ELF-1 (cell line): ENCODE data around the gene DBH.

ENCODE experiments used
- DNase-seq: peaks from one replicate; pipeline ENCODE4 v3.0.0-alpha.2; 2016; ENCODE audit warnings: low read depth, low spot score

Gene DBH

DNA sequence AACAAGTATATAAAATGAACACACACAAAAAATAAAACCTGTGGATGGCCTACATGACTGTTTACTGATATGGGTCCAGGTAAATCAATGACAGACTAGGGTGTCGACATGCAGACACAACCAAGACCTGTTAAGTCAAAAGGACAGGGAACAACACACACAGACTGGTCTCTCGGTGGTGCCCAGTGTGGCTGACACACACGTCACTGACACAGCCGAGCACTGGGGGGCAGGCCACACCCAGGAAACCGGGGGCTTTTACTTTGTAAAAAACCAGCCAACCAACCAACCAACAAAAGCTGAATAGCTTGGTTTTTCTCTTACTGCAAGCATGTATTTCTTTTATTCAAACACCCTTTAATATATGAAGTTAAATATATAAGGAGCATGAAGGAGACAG, 31.9 kb upstream of the DBH start:
- DNase-seq: no peak

DNA sequence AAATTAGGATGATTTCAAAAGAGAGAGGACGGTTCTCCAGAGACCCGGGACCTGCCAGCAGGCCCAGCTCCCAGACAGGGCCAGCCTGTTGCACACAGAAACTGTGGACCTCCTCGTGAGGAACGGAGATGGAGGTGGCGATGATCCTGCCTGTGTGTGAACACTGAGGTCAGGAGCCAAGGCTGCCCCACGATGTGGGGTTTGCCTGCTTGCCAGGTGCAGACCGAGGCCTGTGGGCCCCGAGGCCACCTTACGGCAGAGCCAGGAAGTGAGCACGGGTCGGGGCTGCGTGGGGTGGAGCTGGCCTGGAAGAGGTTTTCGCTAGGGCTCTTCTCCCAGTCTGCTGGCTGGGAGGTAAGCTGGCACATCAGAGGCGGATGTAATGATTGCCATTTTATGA, 31.3 kb upstream of the DBH start:
- DNase-seq: no peak

DNA sequence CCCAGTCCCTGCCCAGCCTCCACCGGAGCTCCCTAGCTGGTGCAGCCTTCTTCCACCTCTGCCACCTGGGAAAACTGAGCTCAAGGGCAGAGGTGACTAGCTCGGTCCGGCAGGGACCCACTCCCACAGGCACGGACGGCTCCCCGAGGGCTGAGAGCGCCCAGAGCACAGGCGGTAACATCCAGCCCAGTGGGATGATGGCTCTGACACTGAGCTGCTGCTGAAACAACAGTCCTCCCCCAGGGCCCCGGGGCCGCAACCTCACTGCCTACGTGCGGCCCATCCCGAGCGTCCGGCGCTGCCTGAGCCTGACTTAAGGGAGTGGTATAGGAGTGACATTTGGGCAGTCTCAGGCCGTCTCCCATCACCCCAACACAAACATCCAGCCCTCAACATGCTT, 30.7 kb upstream of the DBH start:
- DNase-seq: no peak

DNA sequence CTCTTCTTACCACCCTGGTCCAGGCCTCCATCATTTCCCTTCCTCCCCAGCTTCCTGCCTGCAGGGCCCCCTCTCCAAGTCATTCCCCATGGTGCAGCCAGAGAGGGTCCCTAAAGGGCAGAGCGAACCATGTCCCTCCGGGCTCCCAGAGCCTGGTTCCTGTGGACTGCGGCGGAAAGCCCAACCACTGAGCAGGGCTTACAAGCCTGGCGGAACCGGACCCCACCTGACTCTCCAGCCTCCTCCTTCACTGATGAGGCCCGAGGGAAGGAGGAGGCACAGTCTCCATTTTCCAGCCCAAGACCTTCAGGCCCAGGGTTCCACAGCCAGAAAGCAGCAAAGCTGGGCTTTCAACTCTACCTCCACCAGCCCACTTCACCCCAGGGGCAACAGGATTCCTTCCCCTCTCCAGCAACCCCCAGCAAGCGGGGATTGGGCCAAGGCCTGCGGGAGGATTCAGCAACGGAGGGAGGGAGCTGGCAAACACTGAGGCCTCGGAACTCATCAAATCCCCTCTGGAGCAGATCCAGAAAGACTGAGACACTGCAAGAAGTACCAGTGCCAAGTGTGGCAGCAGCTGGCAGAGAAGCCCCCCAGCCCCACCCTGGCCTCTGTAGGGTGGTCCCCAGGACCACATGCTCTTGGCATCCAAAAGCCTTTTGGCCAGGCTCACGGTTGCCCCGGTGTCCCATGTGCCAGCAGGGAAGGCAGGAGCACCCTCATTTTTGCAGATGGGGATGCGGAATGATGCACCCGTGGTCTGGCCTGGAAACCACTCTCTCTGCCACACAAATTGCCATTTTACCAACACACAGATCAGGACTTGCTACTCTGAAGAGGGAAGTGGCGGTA, 30.1 kb upstream of the DBH start:
- peak; percentile 36 for DNase-seq

DNA sequence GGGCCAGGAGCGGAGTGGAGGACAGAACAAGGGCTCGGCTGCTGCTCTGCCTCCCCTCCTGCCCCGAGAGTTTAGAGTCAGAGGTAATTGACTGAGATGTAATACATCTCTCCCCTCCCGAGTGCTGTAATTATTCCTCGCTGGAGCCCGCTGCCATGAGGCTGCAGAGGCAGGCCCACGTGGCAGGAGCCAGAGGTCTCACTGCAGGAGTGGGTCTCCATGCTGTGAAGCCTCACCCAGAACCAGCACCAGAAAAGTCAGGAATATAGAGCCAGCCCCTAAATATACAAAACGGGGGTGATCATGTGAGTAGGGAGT, 29.5 kb upstream of the DBH start:
- no peak for DNase-seq

DNA sequence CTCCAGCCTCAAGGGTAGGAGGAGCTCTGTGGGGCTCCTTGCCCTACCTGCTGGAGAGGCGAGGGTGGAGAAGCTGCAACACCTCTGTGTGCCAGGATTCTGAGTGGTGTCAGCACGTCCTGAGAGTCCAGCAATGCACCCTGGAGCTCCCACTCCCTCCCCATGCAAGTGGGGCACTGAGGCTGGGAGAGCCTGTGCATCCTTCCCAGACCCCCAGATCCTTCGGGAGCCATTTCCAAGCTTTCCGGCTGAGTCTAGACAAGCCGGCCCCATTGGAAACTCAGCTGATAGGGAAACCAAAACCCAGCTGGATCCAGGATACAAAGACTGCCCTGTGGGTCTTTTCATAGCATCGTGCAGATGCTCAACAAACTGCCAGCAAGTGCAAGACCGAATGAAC, 28.8 kb upstream of the DBH start:
- DNase-seq: no peak

DNA sequence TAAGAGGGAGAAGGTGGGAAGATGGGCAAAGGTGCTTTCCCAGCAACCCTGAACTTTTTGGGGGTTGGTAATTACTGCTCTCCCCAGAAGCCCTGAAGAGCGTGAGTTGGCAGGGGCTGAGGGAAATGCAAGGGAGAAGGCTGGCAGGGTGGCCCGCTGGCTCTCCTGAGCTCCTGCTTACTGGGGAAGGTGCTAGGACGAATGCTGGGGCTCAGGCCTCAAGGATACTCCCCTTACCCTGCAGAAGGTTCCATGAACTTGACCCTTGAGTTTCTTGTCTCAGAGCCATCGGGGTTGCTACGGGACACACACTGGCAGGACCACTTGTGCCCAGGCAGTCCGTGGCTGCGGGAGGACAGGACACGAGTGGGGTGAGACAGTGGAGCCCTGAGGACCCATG, 28.2 kb upstream of the DBH start:
- no peak for DNase-seq

DNA sequence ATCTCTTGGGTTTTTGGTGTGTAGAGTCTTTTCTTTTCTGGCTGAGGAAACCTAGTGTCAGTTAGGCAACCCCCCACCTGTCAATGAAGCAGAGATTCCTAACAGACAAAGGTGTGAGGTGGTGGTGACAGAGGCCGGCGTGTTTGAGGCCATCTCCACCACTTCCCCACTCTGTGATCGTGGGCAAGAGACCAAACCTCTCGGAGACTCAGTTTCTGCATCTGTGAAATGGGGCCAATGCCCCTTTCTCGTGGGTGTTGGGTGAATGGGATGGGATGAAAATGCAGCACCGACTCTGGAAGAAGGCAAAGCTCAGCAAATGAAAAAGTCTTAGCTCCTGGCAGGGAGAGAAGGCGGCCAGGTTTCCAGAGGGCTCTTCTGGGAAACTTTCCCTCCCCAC, 27.8 kb upstream of the DBH start:
- no peak for DNase-seq

DNA sequence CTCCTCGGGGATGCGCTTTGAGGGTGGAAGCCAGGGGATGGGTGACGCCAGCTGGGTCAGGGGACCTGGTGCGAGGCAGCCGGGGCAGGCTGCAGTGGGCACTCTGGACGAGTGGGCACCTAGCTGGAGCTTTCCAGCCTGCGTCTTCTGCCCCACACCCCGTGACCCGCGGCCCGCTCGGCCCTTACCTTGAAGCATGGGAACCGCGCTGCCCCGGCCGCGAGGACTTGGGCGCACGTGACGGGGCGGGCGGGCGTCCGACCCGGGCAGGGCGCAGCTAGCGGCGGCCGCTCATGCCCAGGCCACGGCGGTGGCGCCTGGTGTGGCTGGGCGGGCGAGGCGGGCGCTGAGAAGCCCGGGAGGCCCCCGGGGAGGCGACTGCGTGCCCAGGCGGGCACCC, 27.3 kb upstream of the DBH start:
- DNase-seq: no peak

- DNase-seq: peak; percentile 61
Observed at GRCh38 chr9:133609311-133610098, 26.7 kb upstream of the DBH start, which contains the start of gene FAM163B. TSS of gene FAM163B (minus strand) at chr9:133609389. CDS start at chr9:133580223, 29,166 bp downstream.

DNA sequence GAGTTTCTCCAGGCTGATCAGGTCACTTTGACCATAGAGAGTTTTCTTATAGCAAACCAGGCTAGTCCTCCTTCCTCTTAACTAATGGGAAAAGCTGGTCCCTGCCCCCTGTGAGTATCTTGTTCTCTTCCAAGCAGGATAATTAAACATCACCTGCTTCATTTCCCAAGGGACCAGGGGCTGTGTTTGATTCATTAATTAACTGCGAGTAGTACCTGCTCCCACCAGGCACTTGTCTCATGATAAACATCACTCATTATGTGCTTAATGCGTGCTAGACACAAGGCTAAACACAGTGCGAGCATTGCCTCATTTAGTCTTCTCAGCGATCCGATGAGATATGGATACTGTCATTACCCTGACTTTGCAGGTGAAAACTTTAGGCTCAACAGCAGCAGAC, 25.3 kb upstream of the DBH start:
- no peak for DNase-seq

DNA sequence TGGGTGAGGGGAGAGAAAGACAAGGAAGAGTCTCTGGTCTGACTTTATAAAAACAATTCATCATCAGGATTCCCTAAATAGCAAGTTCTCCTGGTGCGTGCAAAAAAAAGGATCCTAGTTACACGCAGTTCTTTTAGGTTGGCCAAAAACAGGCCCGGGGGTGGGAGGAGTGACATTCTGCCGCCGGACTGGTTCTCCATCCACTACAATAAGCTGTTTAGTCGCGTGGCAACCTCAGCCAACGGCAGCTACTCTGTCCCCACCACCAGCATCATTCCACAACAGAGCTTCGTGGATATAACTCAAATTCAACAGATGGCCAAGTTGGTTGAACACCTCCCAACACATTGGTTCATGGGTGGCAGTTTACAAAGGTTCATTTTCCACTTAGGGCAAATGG, 24.1 kb upstream of the DBH start:
- DNase-seq: no peak

GRCh38 chr9:133612816-133613215, 23.3 kb upstream of the DBH start:
- no peak for DNase-seq

DNA sequence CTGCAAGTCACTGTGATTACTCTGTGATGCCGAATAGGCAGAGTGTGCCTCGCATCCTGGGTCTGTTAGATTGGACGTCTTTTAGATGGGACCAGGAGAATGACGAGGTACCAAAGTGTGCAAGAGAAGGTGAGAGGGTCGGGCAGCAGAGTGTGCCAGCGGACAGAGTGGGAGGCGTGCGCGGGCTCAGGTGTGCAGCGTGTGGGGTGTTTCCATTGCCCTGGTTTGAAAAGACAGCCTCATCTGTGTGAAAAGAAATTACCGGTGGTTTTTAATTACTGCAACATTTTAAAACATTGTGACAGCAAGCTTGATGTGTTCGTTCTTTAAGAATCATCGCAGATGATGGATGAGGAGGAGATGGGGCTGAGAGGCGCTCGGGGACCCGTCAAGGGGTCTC, 22.7 kb upstream of the DBH start:
- no peak for DNase-seq

GRCh38 chr9:133614056-133614455, 22.1 kb upstream of the DBH start:
- DNase-seq: no peak

- DNase-seq: no peak
Observed at GRCh38 chr9:133614678-133615077, 21.5 kb upstream of the DBH start.

DNA sequence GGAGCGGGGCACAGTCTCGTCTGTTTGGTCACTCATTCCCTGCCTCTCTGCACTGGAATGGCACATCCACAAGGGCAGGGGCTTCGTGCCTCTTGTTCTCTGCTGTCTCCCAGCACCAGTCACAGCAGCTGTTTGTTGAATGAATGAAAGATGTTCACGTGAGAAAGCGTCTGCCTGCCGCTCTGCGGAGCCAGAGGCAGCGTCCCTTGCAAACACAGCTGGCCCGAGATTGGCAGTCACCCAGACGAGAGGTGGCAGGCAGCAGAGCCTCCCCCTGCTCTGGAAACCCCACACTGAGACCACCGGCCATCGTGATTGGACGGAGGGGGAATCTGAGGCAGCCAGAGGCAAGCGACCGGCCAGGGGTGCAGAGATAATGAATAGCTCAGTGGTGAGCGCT, 21.0 kb upstream of the DBH start:
- DNase-seq: no peak

DNA sequence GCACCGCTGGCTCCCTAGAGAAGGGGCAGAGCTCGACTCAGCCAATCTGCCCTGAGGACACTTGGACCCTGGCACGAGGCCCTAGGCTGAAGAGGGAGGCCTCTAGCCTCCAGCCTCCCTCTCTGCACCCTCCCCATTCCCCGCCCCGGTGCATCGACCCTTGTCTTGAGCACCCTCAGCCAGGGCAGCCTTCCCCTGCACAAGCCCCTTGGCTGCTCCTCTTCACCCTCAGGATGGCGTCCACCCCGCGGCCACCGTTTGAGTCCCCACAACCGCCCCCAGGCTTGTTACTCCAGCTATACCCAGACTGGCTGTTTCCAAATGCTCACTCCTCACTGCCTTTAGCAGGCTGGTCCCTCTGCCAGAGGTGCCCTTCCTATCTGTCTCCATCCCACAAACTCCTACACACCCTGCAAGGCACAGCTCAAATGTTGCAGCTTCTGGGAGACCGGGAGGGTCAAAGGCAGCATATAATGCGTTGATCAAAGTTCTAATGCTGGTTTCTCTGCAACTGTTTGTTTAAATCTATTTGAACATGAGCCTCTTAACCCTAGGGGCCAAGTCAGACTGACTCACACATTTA, 20.5 kb upstream of the DBH start:
- DNase-seq: no peak

GRCh38 chr9:133616643-133617405, 19.3 kb upstream of the DBH start:
- DNase-seq: no peak

GRCh38 chr9:133618726-133619125, 17.4 kb upstream of the DBH start:
- no peak for DNase-seq

DNA sequence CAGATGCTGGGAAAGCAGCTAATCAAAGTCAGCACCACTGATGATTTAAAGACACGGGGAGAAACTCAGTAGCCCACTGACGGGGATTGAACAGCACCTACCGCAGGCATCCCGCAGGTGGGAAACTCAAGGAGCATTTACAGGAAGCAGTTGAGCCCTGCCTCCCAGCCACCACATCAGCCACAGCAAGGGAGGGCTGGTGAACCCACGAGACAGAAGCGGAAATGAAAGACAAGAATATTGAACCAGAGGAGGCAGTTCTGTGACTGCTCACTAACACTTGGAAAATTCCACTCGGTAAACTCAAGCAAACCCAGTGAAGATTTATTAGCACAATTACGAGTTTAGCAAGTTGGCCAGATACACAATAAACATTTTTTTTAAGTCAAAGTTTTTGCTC, 16.4 kb upstream of the DBH start:
- DNase-seq: no peak

DNA sequence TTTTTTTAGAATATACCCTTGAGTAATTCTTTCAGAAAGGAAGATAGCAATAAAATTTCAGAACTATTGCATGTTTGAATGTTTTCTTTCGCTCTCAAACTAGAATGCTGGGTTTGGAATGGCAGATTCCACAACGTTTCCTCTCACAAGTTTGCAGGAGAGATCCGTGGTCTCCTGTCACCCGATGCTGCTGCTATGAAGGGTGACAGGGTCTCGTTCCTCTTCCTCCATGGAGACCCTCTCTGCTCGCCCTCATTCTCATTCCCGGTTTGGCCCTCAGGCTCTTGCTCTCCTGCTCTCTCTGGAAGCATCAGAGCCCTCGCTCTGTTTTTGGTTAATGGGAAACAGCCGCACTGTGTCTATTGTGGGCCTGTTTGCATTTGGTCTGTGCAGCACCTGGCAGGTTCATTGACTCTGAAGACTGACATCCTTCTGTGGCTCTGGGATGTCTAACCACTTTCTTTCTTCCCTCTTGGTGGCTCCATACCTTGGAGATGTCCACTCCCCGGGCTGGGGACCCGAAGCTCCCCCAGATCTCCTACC, 14.4 kb upstream of the DBH start:
- no peak for DNase-seq
